HepG2 (cell line): ENCODE measurements around the gene RNASE8. TPM values are rescaled to one million over a fixed set of nuclear protein-coding genes. Genes with fewer than 3 reads are reported as not detected.

Experiments
- ARID2 ChIP-seq: sonication (generic); formaldehyde crosslinking; IDR thresholded peaks from 2 replicates; pipeline ENCODE4 v1.8.1; 2022; ENCODE audit warnings: mild to moderate bottlenecking, missing genetic modification reagents, borderline replicate concordance
- EHMT2 ChIP-seq: fragments of 200-600 bp; sonication (generic); IDR thresholded peaks from 2 replicates; pipeline ENCODE4 v1.7.0; 2017; ENCODE audit warnings: antibody characterized with exemption, low read depth, low read length, borderline replicate concordance
- ELF4 ChIP-seq: sonication (generic); formaldehyde crosslinking; IDR thresholded peaks from 2 replicates; pipeline ENCODE4 v1.5.0; 2020; ENCODE audit warnings: missing genetic modification reagents, mild to moderate bottlenecking, moderate library complexity, borderline replicate concordance
- HNF4A ChIP-seq: sonication (generic); formaldehyde crosslinking; IDR thresholded peaks from 2 replicates; pipeline ENCODE4 v1.4.0; 2020; ENCODE audit warnings: missing genetic modification reagents
- HOXD1 ChIP-seq: sonication (generic); formaldehyde crosslinking; IDR thresholded peaks from 2 replicates; pipeline ENCODE4 v1.5.0; 2020; ENCODE audit warnings: missing genetic modification reagents
- JUND ChIP-seq: sonication (generic); formaldehyde crosslinking; IDR thresholded peaks from 2 replicates; pipeline ENCODE4 v1.8.0; 2022; ENCODE audit warnings: mild to moderate bottlenecking, missing genetic modification reagents
- KDM5A ChIP-seq: fragments of 200-600 bp; sonication (generic); IDR thresholded peaks from 2 replicates; pipeline ENCODE4 v1.7.0; 2018; ENCODE audit warnings: antibody characterized with exemption, mild to moderate bottlenecking, low read length, borderline replicate concordance
- MBD4 ChIP-seq: IDR thresholded peaks from 2 replicates; pipeline ENCODE4 v1.6.1; 2012; ENCODE audit warnings: low read length, inconsistent platforms, borderline replicate concordance
- MED13 ChIP-seq: sonication (generic); formaldehyde crosslinking; IDR thresholded peaks from 2 replicates; pipeline ENCODE4 v1.5.0; 2020; ENCODE audit warnings: missing genetic modification reagents
- MEIS2 ChIP-seq: sonication (generic); formaldehyde crosslinking; IDR thresholded peaks from 2 replicates; pipeline ENCODE4 v1.9.0; 2021; ENCODE audit warnings: mild to moderate bottlenecking, missing genetic modification reagents
- MZF1 ChIP-seq: sonication (generic); formaldehyde crosslinking; IDR thresholded peaks from 2 replicates; pipeline ENCODE4 v1.8.1; 2023; ENCODE audit warnings: mild to moderate bottlenecking, missing genetic modification reagents, borderline replicate concordance
- NFATC3 ChIP-seq: sonication (generic); formaldehyde crosslinking; IDR thresholded peaks from 2 replicates; pipeline ENCODE4 v1.5.1; 2020; ENCODE audit warnings: mild to moderate bottlenecking, missing genetic modification reagents
- NFKB2 ChIP-seq: sonication (generic); formaldehyde crosslinking; IDR thresholded peaks from 2 replicates; pipeline ENCODE4 v1.4.0; 2020; ENCODE audit warnings: missing genetic modification reagents, borderline replicate concordance
- NKX3-1 ChIP-seq: sonication (generic); formaldehyde crosslinking; IDR thresholded peaks from 2 replicates; pipeline ENCODE4 v1.5.0; 2020; ENCODE audit warnings: missing genetic modification reagents
- PHB2 ChIP-seq: fragments of 450-650 bp; IDR thresholded peaks from 2 replicates; pipeline ENCODE4 v1.6.1; 2018; ENCODE audit not compliant: partially characterized antibody
- POLR2AphosphoS5 ChIP-seq: IDR thresholded peaks from 2 replicates; pipeline ENCODE4 v1.6.1; 2012; ENCODE audit warnings: low read depth, low read length
- RFX5 ChIP-seq: IDR thresholded peaks from 2 replicates; pipeline ENCODE4 v1.6.1; 2011; ENCODE audit warnings: low read depth, low read length, improper control_type of control experiment
- SMARCC2 ChIP-seq: fragments of 450-650 bp; IDR thresholded peaks from 2 replicates; pipeline ENCODE4 v1.6.1; 2017; ENCODE audit warnings: antibody characterized with exemption, mild to moderate bottlenecking
- TEAD2 ChIP-seq: sonication (generic); formaldehyde crosslinking; IDR thresholded peaks from 2 replicates; pipeline ENCODE4 v1.9.0; 2021; ENCODE audit warnings: missing genetic modification reagents
- TGIF2 ChIP-seq: IDR thresholded peaks from 2 replicates; pipeline ENCODE4 v1.6.1; 2016; ENCODE audit warnings: control low read depth, missing compliant biosample characterization
- YY1 ChIP-seq: IDR thresholded peaks from 2 replicates; pipeline ENCODE4 v1.6.1; 2011; ENCODE audit warnings: low read length, low read depth, moderate library complexity, mild to moderate bottlenecking; ENCODE audit not compliant: insufficient read depth, insufficient replicate concordance
- ZBTB3 ChIP-seq: sonication (generic); formaldehyde crosslinking; IDR thresholded peaks from 2 replicates; pipeline ENCODE4 v1.4.0; 2020; ENCODE audit warnings: low read depth, mild to moderate bottlenecking, moderate library complexity, missing genetic modification reagents, borderline replicate concordance
- ZC3H4 ChIP-seq: sonication (generic); formaldehyde crosslinking; IDR thresholded peaks from 2 replicates; pipeline ENCODE4 v1.4.0; 2020; ENCODE audit warnings: missing genetic modification reagents, borderline replicate concordance
- ZFP62 ChIP-seq: sonication (generic); formaldehyde crosslinking; IDR thresholded peaks from 2 replicates; pipeline ENCODE4 v1.4.0; 2020; ENCODE audit warnings: missing genetic modification reagents
- ZNF10 ChIP-seq: sonication (generic); formaldehyde crosslinking; IDR thresholded peaks from 2 replicates; pipeline ENCODE4 v1.4.0; 2020; ENCODE audit warnings: mild to moderate bottlenecking, low read depth, missing genetic modification reagents, borderline replicate concordance
- ZNF3 ChIP-seq: IDR thresholded peaks from 2 replicates; pipeline ENCODE4 v1.7.0; 2017; ENCODE audit warnings: inconsistent platforms
- ZNF335 ChIP-seq: sonication (generic); formaldehyde crosslinking; IDR thresholded peaks from 2 replicates; pipeline ENCODE4 v1.4.0; 2020; ENCODE audit warnings: missing genetic modification reagents
- ZNF33A ChIP-seq: sonication (generic); formaldehyde crosslinking; IDR thresholded peaks from 2 replicates; pipeline ENCODE4 v1.5.1; 2020; ENCODE audit warnings: missing genetic modification reagents, mild to moderate bottlenecking, moderate library complexity, borderline replicate concordance
- ZNF432 ChIP-seq: sonication (generic); formaldehyde crosslinking; IDR thresholded peaks from 2 replicates; pipeline ENCODE4 v1.5.0; 2020; ENCODE audit warnings: missing genetic modification reagents, mild to moderate bottlenecking, borderline replicate concordance
- ZNF501 ChIP-seq: sonication (generic); formaldehyde crosslinking; IDR thresholded peaks from 2 replicates; pipeline ENCODE4 v1.5.1; 2020; ENCODE audit warnings: mild to moderate bottlenecking, moderate library complexity, missing genetic modification reagents
- ZSCAN5A ChIP-seq: sonication (generic); formaldehyde crosslinking; IDR thresholded peaks from 2 replicates; pipeline ENCODE4 v1.8.0; 2022; ENCODE audit warnings: mild to moderate bottlenecking, missing genetic modification reagents, borderline replicate concordance
- ZZZ3 ChIP-seq: sonication (generic); formaldehyde crosslinking; IDR thresholded peaks from 2 replicates; pipeline ENCODE4 v1.4.0; 2020; ENCODE audit warnings: missing genetic modification reagents, mild to moderate bottlenecking, borderline replicate concordance
- polyA plus RNA-seq, 8 experiments: library from polyadenylated mRNA; depleted of rRNA in 3 of 8; stranded (reverse) in 7 of 8; unstranded in 1 of 8; fragments of >200 nt; fragmentation: Illumina TruSeq in 4 of 8; extraction: Trizol in 4 of 8; gene quantifications; 2 replicates each; pipeline versions ENCODE4 v1.2.1 to v1.2.3, GENCODE V29; 2011 to 2016; ENCODE audit warnings: low read depth in 4 of 8, missing spikeins in 1 of 8, mixed read lengths in 1 of 8; ENCODE audit not compliant: insufficient read depth in 1 of 8
- total RNA-seq, 5 experiments: library from RNA; depleted of rRNA; stranded (reverse); fragments of >200 nt; fragmentation: Illumina TruSeq; extraction: Trizol; gene quantifications; 2 replicates each; pipeline ENCODE4 v1.2.3, GENCODE V29; 2016; ENCODE audit warnings: low read depth in 1 of 5

The RNASE8 gene
- total and polyA plus RNA-seq, 2 of the 13 experiments (the other 11 are each of a cell fraction or from before 2014, with no cell fraction given): not detected

- TF ChIP-seq ZNF432 (CRISPR knock-in tag): 0 out of 2 replicates have a peak, but pooled peaks have one; percentile 72
- no peak for TF ChIP-seq ZNF3 (CRISPR knock-in tag)
- TF ChIP-seq ZC3H4: peak; percentile 87
- TF ChIP-seq MZF1 (CRISPR knock-in tag): peak; percentile 95; the same call in 1 of the 2 replicates
- no peak for TF ChIP-seq ZFP62 (CRISPR knock-in tag)
- TF ChIP-seq EHMT2: peak; percentile 8; the same call in 1 of the 2 replicates
- TF ChIP-seq ZNF335 (CRISPR knock-in tag): peak; percentile 94
- TF ChIP-seq POLR2AphosphoS5: peak; percentile 83
- peak; percentile 82; the same call in 1 of the 2 replicates for TF ChIP-seq KDM5A
- peak; percentile 93; the same call in 1 of the 2 replicates for TF ChIP-seq TEAD2 (CRISPR knock-in tag)
- peak; percentile 100 for TF ChIP-seq ZSCAN5A
- TF ChIP-seq NFKB2 (CRISPR knock-in tag): peak; percentile 99
- peak; percentile 99 for TF ChIP-seq ZZZ3 (CRISPR knock-in tag)
- peak; percentile 46 for TF ChIP-seq YY1
- no peak; the same call in none of the 2 replicates for TF ChIP-seq TGIF2 (CRISPR knock-in tag)
- TF ChIP-seq NKX3-1 (CRISPR knock-in tag): peak; percentile 84
- TF ChIP-seq MEIS2 (CRISPR knock-in tag): peak; percentile 74
- no peak for TF ChIP-seq PHB2
- peak; percentile 92; the same call in 1 of the 2 replicates for TF ChIP-seq ZNF33A (CRISPR knock-in tag)
- peak; percentile 92 for TF ChIP-seq MED13 (CRISPR knock-in tag)
- TF ChIP-seq ZNF501 (CRISPR knock-in tag): peak; percentile 99
- no peak for TF ChIP-seq SMARCC2
- TF ChIP-seq NFATC3 (CRISPR knock-in tag): no peak; the same call in 1 of the 2 replicates
- TF ChIP-seq ELF4 (CRISPR knock-in tag): peak; percentile 98
- peak; percentile 84 for TF ChIP-seq HOXD1 (CRISPR knock-in tag)
- peak; percentile 99 for TF ChIP-seq HNF4A (CRISPR knock-in tag)
- TF ChIP-seq ZBTB3 (CRISPR knock-in tag): peak; percentile 96
- TF ChIP-seq ZNF10 (CRISPR knock-in tag): no peak
- peak; percentile 100 for TF ChIP-seq ARID2 (CRISPR knock-in tag)
- peak; percentile 97 for TF ChIP-seq JUND (CRISPR knock-in tag)
- TF ChIP-seq RFX5: 0 out of 2 replicates have a peak, but pooled peaks have one; percentile 30
- TF ChIP-seq MBD4: no peak
These were observed 46.3 kb downstream of the RNASE8 start (continued) for GRCh38 chr14:21103710-21104447.
